Endodermal cell (in vitro differentiated cells): ENCODE results near the gene AIG1. TPM values are rescaled to one million over a fixed set of nuclear protein-coding genes. Genes with fewer than 3 reads are reported as not detected.

Source experiments
- DNase-seq: peaks from one replicate; pipeline ENCODE4 v3.0.0-alpha.2; 2017
- H3K27ac ChIP-seq: 2 replicates; pipeline ENCODE4 v1.5.1; 2013; ENCODE audit warnings: mild to moderate bottlenecking, low read depth, low read length, moderate library complexity
- H3K27me3 ChIP-seq: 2 replicates; pipeline ENCODE4 v1.6.1; 2013; ENCODE audit warnings: mild to moderate bottlenecking, low read length, moderate library complexity; ENCODE audit not compliant: insufficient read depth, control insufficient read depth, poor library complexity, severe bottlenecking
- H3K36me3 ChIP-seq: 2 replicates; pipeline ENCODE4 v1.7.0; 2013; ENCODE audit warnings: mild to moderate bottlenecking, low read length, moderate library complexity; ENCODE audit not compliant: control insufficient read depth, insufficient read depth
- H3K4me1 ChIP-seq: one replicate; pipeline ENCODE4 v1.7.0; 2013; ENCODE audit warnings: low read length; ENCODE audit not compliant: control insufficient read depth, insufficient read depth
- H3K4me3 ChIP-seq: 2 replicates; pipeline ENCODE4 v1.5.1; 2013; ENCODE audit warnings: mild to moderate bottlenecking, low read length, moderate library complexity
- H3K9ac ChIP-seq: 2 replicates; pipeline ENCODE4 v1.6.1; 2013; ENCODE audit warnings: mild to moderate bottlenecking, low read length, moderate library complexity; ENCODE audit not compliant: poor library complexity, severe bottlenecking; ENCODE audit errors: extremely low read depth
- H3K9me3 ChIP-seq: 2 replicates; pipeline ENCODE4 v1.6.1; 2013; ENCODE audit warnings: mild to moderate bottlenecking, low read length, moderate library complexity; ENCODE audit not compliant: control insufficient read depth
- H3K27ac Mint-ChIP-seq: 2 replicates; pipeline ENCODE4 v1.8.0; 2020; ENCODE audit warnings: mixed read lengths
- H3K27me3 Mint-ChIP-seq: 2 replicates; pipeline ENCODE4 v1.8.0; 2021; ENCODE audit warnings: mild to moderate bottlenecking, mixed read lengths; ENCODE audit not compliant: insufficient read depth
- H3K36me3 Mint-ChIP-seq: 2 replicates; pipeline ENCODE4 v1.8.0; 2020; ENCODE audit warnings: low read depth, mixed read lengths
- H3K4me1 Mint-ChIP-seq: 2 replicates; pipeline ENCODE4 v1.8.0; 2020; ENCODE audit warnings: mixed read lengths
- H3K4me3 Mint-ChIP-seq: 2 replicates; pipeline ENCODE4 v1.8.0; 2020; ENCODE audit warnings: mild to moderate bottlenecking, moderate library complexity, mixed read lengths
- H3K9me3 Mint-ChIP-seq: 2 replicates; pipeline ENCODE4 v1.8.0; 2020; ENCODE audit warnings: mild to moderate bottlenecking, mixed read lengths
- CTCF ChIP-seq: fragments of 200-600 bp; sonication (generic); conservative IDR thresholded peaks from 2 replicates; pipeline ENCODE4 v1.5.0; 2021; ENCODE audit warnings: antibody characterized with exemption, mild to moderate bottlenecking
- WGBS, 2 experiments: methylation state at CpG; one replicate each; pipeline versions ENCODE4 v1.1.5 to v1.1.7; 2013; ENCODE audit warnings: missing lambda C conversion rate in 2 of 2, mixed read lengths in 1 of 2; ENCODE audit not compliant: insufficient coverage in 1 of 2, insufficient read length in 1 of 2; 5-methylcytosine and 5-hydroxymethylcytosine counted together
- total RNA-seq, 2 donors: library from RNA; stranded (reverse); fragmentation: NEBNext Ultra II Directional in 1 of 2; extraction: Animal tissue kit (Norgen Biotek cat#: 25700) in 1 of 2; gene quantifications; 2 replicates in 1 of 2; 3 replicates in 1 of 2; pipeline ENCODE4 v1.2.1, GENCODE V29; 2021

Gene AIG1
- total RNA-seq, 2 donors from 2014 or later = 23.0 to 25.2 TPM

GRCh38 chr6:143346004-143346403, 285.3 kb downstream of the AIG1 start:
- Histone ChIP-seq H3K4me3 (no peak overlapping the region), H3K27ac (no peak overlapping the region), H3K27me3 (no peaks in the 10 kb centered on the region), H3K9ac (no peak overlapping the region), H3K4me1 (no peaks in the 10 kb centered on the region), H3K9me3 (no peaks in the 10 kb centered on the region), H3K36me3 (no peaks in the 10 kb centered on the region)
- Mint-ChIP-seq H3K36me3 (no peaks in the 10 kb centered on the region), H3K9me3 (no peaks in the 10 kb centered on the region), H3K27ac (no peak overlapping the region), H3K4me1 (no peaks in the 10 kb centered on the region), H3K27me3 (no peaks in the 10 kb centered on the region), H3K4me3 (no peak overlapping the region)
- DNase-seq = no peak
- no peak for TF ChIP-seq CTCF

- no peaks in the 10 kb centered on the region for H3K27me3 ChIP-seq
- no peak overlapping the region for H3K4me3 ChIP-seq
- H3K4me1 ChIP-seq = no peaks in the 10 kb centered on the region
- no peaks in the 10 kb centered on the region for H3K36me3 Mint-ChIP-seq
- H3K9ac ChIP-seq = no peak overlapping the region
- TF ChIP-seq CTCF = no peak
- no peak overlapping the region for H3K27ac ChIP-seq
- no peaks in the 10 kb centered on the region for H3K4me1 Mint-ChIP-seq
- H3K27ac Mint-ChIP-seq = no peak overlapping the region
- no peak for DNase-seq
- H3K36me3 ChIP-seq = no peaks in the 10 kb centered on the region
- no peak overlapping the region for H3K4me3 Mint-ChIP-seq
- 75% methylated on average over 1 of the region's 1 CpG; no CpG with 5 or more reads in 1 of the 2 experiments for WGBS, 2 experiments
- no peaks in the 10 kb centered on the region for H3K9me3 Mint-ChIP-seq
- no peaks in the 10 kb centered on the region for H3K27me3 Mint-ChIP-seq
- no peaks in the 10 kb centered on the region for H3K9me3 ChIP-seq
Observed at GRCh38 chr6:143348531-143348930, 287.8 kb downstream of the AIG1 start.

- Mint-ChIP-seq H3K4me1 (no peaks in the 10 kb centered on the region), H3K27ac (no peak overlapping the region), H3K36me3 (no peaks in the 10 kb centered on the region), H3K4me3 (no peak overlapping the region), H3K27me3 (no peaks in the 10 kb centered on the region), H3K9me3 (no peaks in the 10 kb centered on the region)
- Histone ChIP-seq H3K27ac (no peak overlapping the region), H3K4me3 (no peak overlapping the region), H3K4me1 (no peaks in the 10 kb centered on the region), H3K36me3 (no peaks in the 10 kb centered on the region), H3K9me3 (no peaks in the 10 kb centered on the region), H3K27me3 (no peaks in the 10 kb centered on the region), H3K9ac (no peak overlapping the region)
- no CpG with 5 or more reads among the region's 1 CpG for WGBS, 2 experiments
- TF ChIP-seq CTCF = no peak
- no peak for DNase-seq
Observed at GRCh38 chr6:143349530-143349929, 288.8 kb downstream of the AIG1 start.
